ENCODE results near the gene TMEM209. TPM values are rescaled to one million over a fixed set of nuclear protein-coding genes. Genes with fewer than 3 reads are reported as not detected.

TMEM209 gene
- total and polyA plus RNA-seq, 4 donors: 3.8 to 13.7 (median 8.6) TPM

DNA sequence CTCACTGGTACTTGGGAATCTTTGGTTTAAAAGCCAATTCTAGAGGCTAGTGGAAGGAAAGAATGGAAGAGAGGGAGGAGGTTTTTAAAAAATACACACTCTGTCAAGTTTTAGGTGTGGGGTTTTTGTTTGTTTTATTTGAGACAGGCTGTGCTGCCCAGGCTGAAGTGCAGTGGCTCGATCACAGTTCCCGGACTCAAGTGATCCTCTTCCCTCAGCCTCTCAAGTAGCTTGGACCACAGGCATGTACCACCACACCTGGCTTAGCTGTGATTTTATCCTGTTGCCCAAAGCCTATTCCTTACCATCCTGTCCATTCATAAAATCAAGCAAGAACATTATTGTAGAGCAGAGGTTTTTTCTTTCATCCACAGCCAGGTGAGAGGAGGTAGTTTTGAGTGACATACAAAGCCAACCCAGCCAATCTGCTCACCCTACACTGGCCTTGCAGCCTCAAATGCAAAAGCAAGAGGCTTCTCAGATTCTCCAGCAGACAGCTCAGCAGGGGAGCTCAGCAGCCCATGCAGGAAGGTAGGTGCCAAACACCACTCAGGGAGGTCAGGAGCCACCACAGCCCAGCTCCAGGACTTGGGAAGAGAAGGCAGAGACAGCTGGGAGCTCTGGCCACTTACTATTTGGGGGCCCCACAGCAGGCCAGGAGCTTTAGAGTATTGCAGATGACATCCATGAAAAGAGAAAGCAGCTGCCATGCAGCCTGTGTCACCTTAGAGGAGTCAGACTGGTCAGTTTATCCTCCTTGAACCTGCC lies 65.8 kb downstream of the TMEM209 start:
- Histone ChIP-seq H3K36me3 (ENCODE audit: control insufficient read depth in 1 of 2, insufficient read depth in 2 of 2, low read length in 1 of 2) (peaks cover 0 to 3% of the 10 kb centered on the region in 2 donors), H3K9me3 (ENCODE audit: control insufficient read depth, low read length) (no peaks in the 10 kb centered on the region), H3K4me1 (ENCODE audit: control insufficient read depth in 1 of 2, insufficient read depth in 2 of 2, low read length in 2 of 2) (no peaks in the 10 kb centered on the region), H3K4me3 (ENCODE audit: low read length in 2 of 2) (no peak overlapping the region), H3K27ac (ENCODE audit: low read depth in 1 of 2, low read length in 2 of 2) (no peak overlapping the region), H3K27me3 (ENCODE audit: control insufficient read depth in 1 of 2, insufficient read depth in 2 of 2, low read length in 1 of 2) (no peaks in the 10 kb centered on the region)
- ATAC-seq (ENCODE audit: low FRiP score) (no peak), DNase-seq (no peak)
- intact Hi-C loops (cut with DNase I): no loop called here
- WGBS, 2 donors: 93 to 97% methylated on average over 2 of the region's 2 CpGs

DNA sequence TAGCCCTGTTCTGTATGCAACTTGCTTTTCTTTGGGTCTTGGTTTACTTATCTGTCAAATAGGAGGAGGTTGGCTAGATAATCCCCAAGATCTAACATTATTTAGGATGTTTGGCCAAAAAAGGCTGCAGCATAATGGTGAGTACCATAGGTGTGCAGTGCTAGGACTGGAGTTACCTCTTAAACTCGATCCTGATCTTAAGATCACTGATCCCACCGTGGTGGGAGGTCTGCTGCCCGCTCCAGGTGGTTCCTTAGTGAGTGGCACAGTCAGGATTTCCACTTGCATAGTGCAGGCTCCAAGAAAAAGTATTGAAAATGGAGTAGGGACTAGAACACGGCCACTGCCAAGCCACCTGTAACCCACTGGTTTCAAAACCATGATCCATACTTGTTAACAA lies 68.0 kb downstream of the TMEM209 start:
- H3K36me3 ChIP-seq (ENCODE audit: control insufficient read depth in 1 of 2, insufficient read depth in 2 of 2, low read length in 1 of 2): peaks cover 0 to 9% of the 10 kb centered on the region in 2 donors
- 97% methylated on average over 4 of the region's 4 CpGs for WGBS, 2 donors
- H3K27ac ChIP-seq (ENCODE audit: low read depth in 1 of 2, low read length in 2 of 2): no peak overlapping the region
- H3K4me1 ChIP-seq (ENCODE audit: control insufficient read depth in 1 of 2, insufficient read depth in 2 of 2, low read length in 2 of 2): no peaks in the 10 kb centered on the region
- ATAC-seq (ENCODE audit: low FRiP score): no peak
- H3K27me3 ChIP-seq (ENCODE audit: control insufficient read depth in 1 of 2, insufficient read depth in 2 of 2, low read length in 1 of 2): no peaks in the 10 kb centered on the region
- H3K9me3 ChIP-seq (ENCODE audit: control insufficient read depth, low read length): no peaks in the 10 kb centered on the region
- intact Hi-C loops (cut with DNase I): no loop called here
- no peak for DNase-seq
- no peak overlapping the region for H3K4me3 ChIP-seq (ENCODE audit: low read length in 2 of 2)

DNA sequence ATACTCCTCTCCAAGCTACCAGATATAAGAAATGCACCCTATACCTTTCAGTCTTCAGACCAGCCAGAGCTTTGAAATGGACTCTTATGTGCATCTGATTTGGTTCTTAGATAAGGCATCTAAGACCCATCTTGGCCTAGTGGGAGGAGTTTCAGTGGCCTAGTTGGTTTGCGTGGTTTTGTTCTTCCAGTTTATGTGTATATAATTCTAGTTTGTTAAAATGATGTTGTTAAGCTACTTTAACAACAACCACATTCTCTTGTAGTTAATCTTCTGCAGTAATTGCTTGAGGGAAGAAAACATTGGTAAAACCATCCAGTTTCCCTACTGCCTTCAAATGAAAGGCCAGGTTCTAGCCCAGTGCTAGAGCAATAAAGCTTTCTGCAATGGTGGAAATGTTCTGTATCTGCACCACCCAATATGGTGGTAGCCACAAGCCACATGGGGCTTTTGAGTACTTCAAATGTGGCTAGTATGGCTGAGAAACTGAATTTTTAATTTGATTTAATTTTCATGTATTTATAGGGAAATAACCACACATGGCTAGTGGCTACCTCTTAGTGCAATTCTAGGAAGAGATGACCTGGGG lies 68.5 kb downstream of the TMEM209 start:
- Histone ChIP-seq H3K36me3 (ENCODE audit: control insufficient read depth in 1 of 2, insufficient read depth in 2 of 2, low read length in 1 of 2) (peaks cover under 1 to 9% of the 10 kb centered on the region in 2 donors), H3K4me1 (ENCODE audit: control insufficient read depth in 1 of 2, insufficient read depth in 2 of 2, low read length in 2 of 2) (no peaks in the 10 kb centered on the region), H3K9me3 (ENCODE audit: control insufficient read depth, low read length) (no peaks in the 10 kb centered on the region), H3K27ac (ENCODE audit: low read depth in 1 of 2, low read length in 2 of 2) (no peak overlapping the region), H3K27me3 (ENCODE audit: control insufficient read depth in 1 of 2, insufficient read depth in 2 of 2, low read length in 1 of 2) (no peaks in the 10 kb centered on the region), H3K4me3 (ENCODE audit: low read length in 2 of 2) (no peak overlapping the region)
- intact Hi-C loops (cut with DNase I): no loop called here
- DNase-seq (no peak), ATAC-seq (ENCODE audit: low FRiP score) (no peak)
- WGBS, 2 donors: 99 to 100% methylated on average over 1 of the region's 1 CpG

DNA sequence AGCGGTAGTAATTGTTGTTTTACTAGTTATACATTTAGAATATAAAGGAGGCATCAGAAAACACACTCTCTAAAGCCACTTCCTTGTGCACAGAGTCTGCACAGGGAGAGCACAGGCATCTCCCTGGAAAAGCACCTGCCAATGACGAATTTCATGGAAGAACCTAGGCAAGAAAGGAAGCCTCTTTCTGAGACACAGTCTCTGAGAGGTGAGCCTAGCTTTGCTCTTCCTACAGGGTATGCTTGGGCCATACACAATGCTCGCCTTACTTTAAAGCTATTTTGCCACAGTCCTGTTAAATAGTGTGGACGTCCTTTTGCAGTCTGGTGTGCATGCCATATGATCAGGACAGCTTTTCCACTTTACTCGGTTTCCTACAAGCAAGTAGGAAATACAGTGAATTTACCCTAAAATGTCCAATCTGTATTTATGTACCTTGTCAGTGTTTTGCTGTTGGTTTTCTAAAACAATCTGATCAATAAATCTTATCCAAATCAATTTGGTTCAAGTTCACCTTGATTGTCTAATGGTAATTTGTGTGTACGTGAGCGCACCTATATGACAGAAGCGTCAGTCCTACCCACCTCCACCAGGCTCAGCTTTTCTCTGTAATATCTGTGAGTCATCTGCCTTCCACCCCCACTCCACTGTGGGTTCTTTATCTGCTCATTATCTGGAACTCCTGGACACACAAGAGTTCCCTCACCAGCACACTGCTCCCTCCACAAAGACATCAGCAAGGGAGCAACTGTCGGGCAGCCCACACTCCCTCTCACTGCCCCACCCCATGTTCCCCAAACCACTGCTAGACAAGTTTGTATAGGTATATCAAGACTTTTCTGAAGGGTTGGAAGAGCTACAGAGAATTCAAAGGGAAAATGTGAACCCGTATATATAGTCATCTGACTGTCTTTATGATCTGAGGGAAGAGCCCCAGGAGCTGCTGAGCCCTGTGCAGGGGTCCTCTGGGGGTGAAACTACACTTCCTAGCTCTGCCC lies 69.7 kb downstream of the TMEM209 start:
- intact Hi-C loops (cut with DNase I): no loop called here
- no peaks in the 10 kb centered on the region for H3K27me3 ChIP-seq (ENCODE audit: control insufficient read depth in 1 of 2, insufficient read depth in 2 of 2, low read length in 1 of 2)
- no peak overlapping the region for H3K27ac ChIP-seq (ENCODE audit: low read depth in 1 of 2, low read length in 2 of 2)
- no peaks in the 10 kb centered on the region for H3K4me1 ChIP-seq (ENCODE audit: control insufficient read depth in 1 of 2, insufficient read depth in 2 of 2, low read length in 2 of 2)
- H3K9me3 ChIP-seq (ENCODE audit: control insufficient read depth, low read length): no peaks in the 10 kb centered on the region
- WGBS, 2 donors: 94 to 95% methylated on average over 10 of the region's 10 CpGs
- H3K36me3 ChIP-seq (ENCODE audit: control insufficient read depth in 1 of 2, insufficient read depth in 2 of 2, low read length in 1 of 2): peaks cover 4 to 9% of the 10 kb centered on the region in 2 donors
- no peak overlapping the region for H3K4me3 ChIP-seq (ENCODE audit: low read length in 2 of 2)
- ATAC-seq (ENCODE audit: low FRiP score): no peak
- no peak for DNase-seq

DNA sequence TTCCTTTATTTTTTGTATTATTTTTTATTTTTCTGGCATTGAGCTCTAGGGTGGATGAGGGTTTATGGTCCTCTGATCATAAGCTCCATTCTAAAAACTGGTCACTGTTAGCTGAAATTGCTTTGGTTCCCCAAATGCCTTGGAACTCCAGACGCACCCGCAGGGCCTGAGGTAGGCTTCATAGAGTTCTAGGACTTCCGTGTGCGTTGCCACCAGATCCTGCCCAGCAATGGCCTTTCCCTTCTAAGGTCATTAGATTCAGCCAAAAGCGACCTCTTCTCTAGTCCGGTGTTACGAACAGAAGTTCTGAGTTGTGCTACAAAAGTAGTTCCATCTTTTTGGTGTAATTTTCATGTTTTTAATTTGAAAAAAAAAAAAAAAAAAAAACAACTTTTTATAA lies 70.5 kb downstream of the TMEM209 start:
- intact Hi-C loops (cut with DNase I): no loop called here
- Histone ChIP-seq H3K9me3 (ENCODE audit: control insufficient read depth, low read length) (no peaks in the 10 kb centered on the region), H3K4me1 (ENCODE audit: control insufficient read depth in 1 of 2, insufficient read depth in 2 of 2, low read length in 2 of 2) (no peaks in the 10 kb centered on the region), H3K27ac (ENCODE audit: low read depth in 1 of 2, low read length in 2 of 2) (no peak overlapping the region), H3K4me3 (ENCODE audit: low read length in 2 of 2) (no peak overlapping the region), H3K36me3 (ENCODE audit: control insufficient read depth in 1 of 2, insufficient read depth in 2 of 2, low read length in 1 of 2) (peaks cover 6 to 9% of the 10 kb centered on the region in 2 donors), H3K27me3 (ENCODE audit: control insufficient read depth in 1 of 2, insufficient read depth in 2 of 2, low read length in 1 of 2) (no peaks in the 10 kb centered on the region)
- no peak for DNase-seq
- WGBS, 2 donors: 95 to 97% methylated on average over 7 of the region's 7 CpGs
- no peak for ATAC-seq (ENCODE audit: low FRiP score)

DNA sequence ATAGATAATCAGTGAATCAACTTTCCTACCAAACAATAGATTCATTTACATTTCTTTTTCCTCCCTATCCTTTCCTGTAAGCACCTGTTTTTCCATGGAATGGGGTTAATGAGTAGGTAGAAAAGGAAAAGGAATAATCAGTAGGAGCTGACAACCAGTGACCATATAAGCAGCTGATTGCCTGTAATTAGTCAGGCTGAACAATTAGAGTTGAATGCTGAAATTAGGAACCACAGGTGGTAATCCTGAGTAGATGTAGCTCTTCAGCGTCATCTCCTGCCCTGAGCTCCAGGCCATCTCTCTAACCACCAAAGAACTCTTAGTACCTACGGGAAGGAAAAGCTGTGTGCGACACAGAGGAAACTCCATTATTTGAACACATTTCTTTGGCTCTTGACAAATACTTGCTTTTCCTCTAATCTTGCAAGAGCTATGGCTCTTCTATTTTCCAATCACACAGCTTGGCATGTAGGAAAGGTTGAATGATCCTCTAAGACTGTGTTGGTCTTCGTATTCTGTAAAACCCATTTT lies 71.0 kb downstream of the TMEM209 start:
- no peaks in the 10 kb centered on the region for H3K9me3 ChIP-seq (ENCODE audit: control insufficient read depth, low read length)
- ATAC-seq (ENCODE audit: low FRiP score): no peak
- DNase-seq: no peak
- no peaks in the 10 kb centered on the region for H3K27me3 ChIP-seq (ENCODE audit: control insufficient read depth in 1 of 2, insufficient read depth in 2 of 2, low read length in 1 of 2)
- 97% methylated on average over 4 of the region's 4 CpGs for WGBS, 2 donors
- intact Hi-C loops (cut with DNase I): no loop called here
- no peak overlapping the region for H3K27ac ChIP-seq (ENCODE audit: low read depth in 1 of 2, low read length in 2 of 2)
- no peaks in the 10 kb centered on the region for H3K4me1 ChIP-seq (ENCODE audit: control insufficient read depth in 1 of 2, insufficient read depth in 2 of 2, low read length in 2 of 2)
- no peak overlapping the region for H3K4me3 ChIP-seq (ENCODE audit: low read length in 2 of 2)
- peaks cover 7 to 9% of the 10 kb centered on the region in 2 donors for H3K36me3 ChIP-seq (ENCODE audit: control insufficient read depth in 1 of 2, insufficient read depth in 2 of 2, low read length in 1 of 2)

DNA sequence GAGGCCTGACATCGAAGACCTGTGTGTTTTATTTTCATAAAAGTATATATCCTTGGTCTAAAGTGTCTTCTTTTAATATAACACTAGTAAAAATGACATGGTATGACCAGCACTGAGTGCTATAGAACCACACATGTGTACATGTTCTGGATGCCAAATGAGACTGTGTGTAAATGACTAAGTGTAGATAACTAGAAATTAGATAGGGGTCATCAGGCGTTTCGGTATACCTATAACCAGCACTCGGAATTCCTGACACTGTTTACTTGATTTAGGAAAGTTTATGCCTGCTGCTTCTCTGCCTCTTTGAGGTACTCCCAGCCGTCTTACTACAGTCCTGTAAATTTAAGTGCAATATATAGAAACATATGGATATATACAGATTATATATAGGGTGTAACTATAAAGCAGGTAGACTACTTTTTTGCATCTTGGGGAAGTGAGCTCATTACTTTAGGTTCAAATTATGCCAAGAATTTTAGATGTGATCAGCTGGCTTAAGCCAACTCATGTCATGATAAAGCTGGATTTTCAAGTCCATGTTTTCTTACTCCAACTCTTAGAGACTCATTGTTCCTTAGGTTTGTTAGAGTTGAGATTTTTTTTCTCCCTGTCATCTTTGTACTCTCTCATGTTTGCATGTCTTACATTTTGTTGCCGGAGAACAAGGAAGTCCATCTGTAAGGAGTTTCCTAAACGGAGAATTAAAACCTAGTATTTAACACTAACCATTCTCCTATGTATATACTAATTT lies 72.0 kb downstream of the TMEM209 start:
- ATAC-seq (ENCODE audit: low FRiP score): no peak
- Histone ChIP-seq H3K9me3 (ENCODE audit: control insufficient read depth, low read length) (no peaks in the 10 kb centered on the region), H3K27ac (ENCODE audit: low read depth in 1 of 2, low read length in 2 of 2) (no peak overlapping the region), H3K36me3 (ENCODE audit: control insufficient read depth in 1 of 2, insufficient read depth in 2 of 2, low read length in 1 of 2) (peaks cover 8 to 9% of the 10 kb centered on the region in 2 donors), H3K4me1 (ENCODE audit: control insufficient read depth in 1 of 2, insufficient read depth in 2 of 2, low read length in 2 of 2) (no peaks in the 10 kb centered on the region), H3K27me3 (ENCODE audit: control insufficient read depth in 1 of 2, insufficient read depth in 2 of 2, low read length in 1 of 2) (no peaks in the 10 kb centered on the region), H3K4me3 (ENCODE audit: low read length in 2 of 2) (no peak overlapping the region)
- no peak for DNase-seq
- WGBS, 2 donors: 84 to 89% methylated on average over 7 of the region's 7 CpGs
- intact Hi-C loops (cut with DNase I): no loop called here
